Stimulated activated CD4-positive, alpha-beta T cell treated with anti-CD3 and anti-CD28 coated beads, Interleukin-15, amount 100 ng/mL, for 1 hour (primary cell): ENCODE data around the gene UAP1.
"Not testable (repeated sequence)": the region's sequence is repeated elsewhere in the genome, so short reads cannot be mapped to it uniquely, and the experiment has no call there.

Source experiments
- DNase-seq, 2 donors: peaks; one replicate each; pipeline ENCODE4 v3.0.0-alpha.2; 2020; ENCODE audit warnings: low read depth in 1 of 2, low spot score in 1 of 2

UAP1 gene

DNA sequence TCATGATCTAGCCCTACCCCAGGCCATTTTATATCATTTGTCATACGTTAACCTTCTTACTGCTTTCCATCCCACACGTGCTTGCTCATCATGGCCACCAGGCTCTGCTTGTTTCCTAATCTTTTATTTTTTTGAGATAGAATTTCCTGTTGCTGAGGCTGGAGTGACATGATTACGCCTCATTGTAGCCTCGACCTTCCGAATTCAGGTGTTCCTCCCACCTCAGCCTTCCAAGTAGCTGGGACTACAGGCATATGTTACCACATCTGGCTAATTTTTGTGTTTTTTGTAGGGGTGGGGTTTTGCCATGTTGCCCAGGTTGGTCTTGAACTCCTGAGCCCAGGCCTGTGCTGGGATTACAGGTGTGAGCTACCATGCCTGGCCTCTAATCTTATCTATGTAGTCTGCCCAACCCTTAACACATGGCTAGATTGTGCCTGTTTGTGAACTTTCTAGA is 3.3 kb downstream of the UAP1 start:
- DNase-seq = no peak

GRCh38 chr1:162565460-162565859 is 3.9 kb downstream of the UAP1 start:
- no peak for DNase-seq

GRCh38 chr1:162566870-162567269 is 5.3 kb downstream of the UAP1 start:
- DNase-seq = no peak

GRCh38 chr1:162568802-162569201 is 7.3 kb downstream of the UAP1 start:
- no peak for DNase-seq

GRCh38 chr1:162570718-162571117 is 9.2 kb downstream of the UAP1 start:
- DNase-seq = no peak

- not testable (repeated sequence) for DNase-seq
These were observed 9.6 kb downstream of the UAP1 start for GRCh38 chr1:162571121-162571520.

DNA sequence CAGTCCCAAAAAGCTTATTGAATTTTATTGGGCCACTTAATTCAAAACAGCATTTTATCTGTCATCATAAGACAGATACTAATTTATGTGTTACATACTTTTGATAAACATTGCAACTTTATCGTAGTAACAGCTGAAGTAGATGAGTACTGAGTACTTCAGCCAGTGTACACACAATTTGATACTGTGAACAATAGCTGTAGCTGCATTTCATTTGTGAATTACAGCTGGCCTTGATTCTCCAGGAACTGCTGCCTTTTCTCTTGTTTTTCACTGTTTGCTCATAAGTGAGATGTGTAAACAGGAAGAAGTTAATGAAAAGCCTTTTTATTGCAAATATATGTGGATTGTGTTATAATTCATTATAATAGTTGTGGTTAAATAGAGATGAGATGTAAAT is 10.2 kb downstream of the UAP1 start:
- no peak for DNase-seq

DNA sequence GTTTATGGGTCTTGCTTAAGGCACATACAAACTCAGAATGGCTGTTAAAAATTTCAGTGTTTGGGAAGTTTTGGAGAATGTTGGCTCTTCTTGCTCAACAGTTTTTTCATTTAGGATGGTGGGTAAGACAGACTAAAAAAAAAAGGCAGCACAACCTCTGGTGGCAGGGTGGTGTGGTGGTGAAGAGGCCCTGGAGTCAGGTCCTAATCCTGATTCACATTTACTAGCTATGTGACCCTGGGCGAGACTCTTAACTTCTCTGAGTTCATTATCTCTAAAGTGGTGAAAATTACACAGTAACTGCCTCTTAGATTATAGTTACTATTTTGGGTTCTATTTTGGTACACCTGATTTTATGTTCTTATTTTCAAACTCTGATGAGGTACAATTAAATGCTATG is 11.6 kb downstream of the UAP1 start:
- no peak for DNase-seq

- DNase-seq = no peak
These were observed 16.7 kb downstream of the UAP1 start for GRCh38 chr1:162578071-162578700.

- DNase-seq = no peak
These were observed 17.4 kb downstream of the UAP1 start for GRCh38 chr1:162578936-162579335.

DNA sequence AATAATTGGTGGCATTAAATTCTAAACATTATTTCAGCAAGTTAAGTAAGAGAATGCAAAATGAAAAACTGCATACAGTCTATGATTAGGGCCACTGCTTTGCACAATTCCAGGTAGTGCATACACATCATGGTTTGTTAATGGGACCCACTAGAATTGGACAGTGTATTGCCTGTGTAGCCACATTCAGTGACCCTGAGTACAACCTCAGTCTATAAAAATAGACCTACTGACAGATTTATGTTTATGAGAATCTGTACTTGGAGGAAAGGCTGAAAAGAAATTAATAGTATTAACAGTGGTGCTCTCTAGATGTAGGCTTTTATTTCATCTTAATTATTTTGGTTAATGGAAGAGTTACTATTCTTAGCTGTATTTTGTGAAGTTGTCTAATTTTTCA is 18.8 kb downstream of the UAP1 start:
- DNase-seq = no peak

GRCh38 chr1:162582901-162583300 is 21.4 kb downstream of the UAP1 start:
- not testable (repeated sequence) for DNase-seq

- DNase-seq = not testable (repeated sequence)
These were observed 23.6 kb downstream of the UAP1 start for GRCh38 chr1:162585101-162585500.

DNA sequence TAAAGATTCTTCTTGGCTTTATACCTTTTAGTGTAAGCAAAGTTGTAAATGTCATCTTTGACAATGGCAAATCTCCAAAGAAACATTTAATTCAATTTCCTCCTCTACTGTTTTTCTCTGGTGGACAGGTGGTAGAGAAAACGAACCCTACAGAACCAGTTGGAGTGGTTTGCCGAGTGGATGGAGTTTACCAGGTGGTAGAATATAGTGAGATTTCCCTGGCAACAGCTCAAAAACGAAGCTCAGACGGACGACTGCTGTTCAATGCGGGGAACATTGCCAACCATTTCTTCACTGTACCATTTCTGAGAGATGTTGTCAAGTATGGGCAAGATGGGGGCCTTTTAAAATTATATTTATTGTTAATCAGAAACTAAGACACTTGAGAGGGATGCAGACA is 25.8 kb downstream of the UAP1 start:
- no peak for DNase-seq

- DNase-seq = no peak
These were observed 26.3 kb downstream of the UAP1 start for GRCh38 chr1:162587761-162588260.

- DNase-seq = no peak
These were observed 28.6 kb downstream of the UAP1 start for GRCh38 chr1:162590101-162590500.

- DNase-seq = no peak
These were observed 29.2 kb downstream of the UAP1 start for GRCh38 chr1:162590686-162591085.

- no peak for DNase-seq
These were observed 35.1 kb downstream of the UAP1 start for GRCh38 chr1:162596514-162597170.

- DNase-seq = no peak
These were observed 37.9 kb downstream of the UAP1 start for GRCh38 chr1:162599451-162599850.

- DNase-seq = not testable (repeated sequence)
These were observed 41.6 kb downstream of the UAP1 start for GRCh38 chr1:162603117-162603516.

- DNase-seq = no peak
These were observed 43.9 kb downstream of the UAP1 start for GRCh38 chr1:162605225-162605927.

GRCh38 chr1:162609306-162609705 is 47.8 kb downstream of the UAP1 start:
- DNase-seq = no peak
